SK-N-SH (cell line): ENCODE measurements around the gene TGM5. TPM values are rescaled to one million over a fixed set of nuclear protein-coding genes. Genes with fewer than 3 reads are reported as not detected.

Experiments used
- CTCF ChIA-PET: fragments of 300-600, 350-600 bp; formaldehyde crosslinking; extraction: SDS; loops from one replicate; lab custom pipeline; 2021; lab: Yijun Ruan, JAX
- POLR2A ChIA-PET: fragments of 350-600 bp; sonication (Branson Sonifier 250); formaldehyde crosslinking; extraction: SDS; loops from one replicate; lab custom pipeline; 2020; ENCODE audit warnings: antibody characterized with exemption, inconsistent platforms; lab: Yijun Ruan, JAX
- DNase-seq: peaks from one replicate; pipeline ENCODE4 v3.0.0; 2012
- H2AFZ ChIP-seq: fragments of 200-600 bp; sonication (generic); 2 replicates; pipeline ENCODE4 v1.8.1; 2016; ENCODE audit warnings: antibody characterized with exemption, mild to moderate bottlenecking, low read depth
- H3F3A ChIP-seq: fragments of 200-600 bp; sonication (generic); replicated peaks from 2 replicates; pipeline ENCODE3; 2016; ENCODE audit warnings: antibody characterized with exemption, mild to moderate bottlenecking; ENCODE audit not compliant: insufficient read depth
- H3K27ac ChIP-seq, 2 experiments: fragments of 200-500 bp in 1 of 2; fragments of 200-600 bp in 1 of 2; sonication (Bioruptor generic) in 1 of 2; sonication (generic), shearing (Covaris generic) in 1 of 2; 2 replicates each; pipeline versions ENCODE4 v1.5.1 to v1.6.1; 2014 to 2016; ENCODE audit warnings: low read depth in 2 of 2, inconsistent platforms in 1 of 2, low read length in 1 of 2, mild to moderate bottlenecking in 1 of 2, mixed read lengths in 1 of 2
- H3K27me3 ChIP-seq: fragments of 200-600 bp; sonication (generic), shearing (Covaris generic); 2 replicates; pipeline ENCODE4 v1.6.1; 2016; ENCODE audit warnings: mixed run types; ENCODE audit not compliant: insufficient read depth
- H3K36me3 ChIP-seq, 2 experiments: fragments of 200-500 bp in 1 of 2; fragments of 200-600 bp in 1 of 2; sonication (Bioruptor generic) in 1 of 2; sonication (generic) in 1 of 2; replicated peaks in 1 of 2; 2 replicates each; pipeline versions ENCODE3 to v1.5.1; 2014 to 2016; ENCODE audit warnings: low read length in 1 of 2, mild to moderate bottlenecking in 1 of 2; ENCODE audit not compliant: insufficient read depth in 2 of 2, control insufficient read depth in 1 of 2
- H3K4me1 ChIP-seq, 2 experiments: fragments of 200-500 bp in 1 of 2; fragments of 200-600 bp in 1 of 2; sonication (Bioruptor generic) in 1 of 2; sonication (generic), shearing (Covaris generic) in 1 of 2; 2 replicates each; pipeline versions ENCODE4 v1.5.1 to v1.6.1; 2014 to 2016; ENCODE audit warnings: low read depth in 1 of 2, low read length in 1 of 2, mixed run types in 1 of 2; ENCODE audit not compliant: insufficient read depth in 2 of 2, control insufficient read depth in 1 of 2
- H3K4me2 ChIP-seq: fragments of 200-600 bp; sonication (generic), shearing (Covaris generic); 2 replicates; pipeline ENCODE4 v1.6.1; 2017; ENCODE audit warnings: mixed run types
- H3K4me3 ChIP-seq, 2 experiments: fragments of 200-500 bp in 1 of 2; fragments of 200-600 bp in 1 of 2; sonication (Bioruptor generic) in 1 of 2; sonication (generic), shearing (Covaris generic) in 1 of 2; 2 replicates each; pipeline versions ENCODE4 v1.5.1 to v1.8.1; 2014 to 2016; ENCODE audit warnings: low read depth in 2 of 2, inconsistent platforms in 1 of 2, low read length in 1 of 2, mild to moderate bottlenecking in 1 of 2, mixed read lengths in 1 of 2, moderate library complexity in 1 of 2
- H3K79me2 ChIP-seq: fragments of 200-600 bp; sonication (generic); 2 replicates; pipeline ENCODE4 v1.8.1; 2017; ENCODE audit warnings: mild to moderate bottlenecking; ENCODE audit not compliant: insufficient read depth
- H3K9ac ChIP-seq: fragments of 200-600 bp; sonication (generic); 2 replicates; pipeline ENCODE4 v1.6.1; 2017; ENCODE audit warnings: mixed run types
- H3K9me2 ChIP-seq: fragments of 200-600 bp; sonication (generic); 2 replicates; pipeline ENCODE4 v1.6.1; 2017; ENCODE audit warnings: mixed run types
- H3K9me3 ChIP-seq: fragments of 200-600 bp; sonication (generic); 2 replicates; pipeline ENCODE4 v1.6.1; 2017; ENCODE audit warnings: mixed run types, mild to moderate bottlenecking, moderate library complexity
- H4K20me1 ChIP-seq: fragments of 200-600 bp; sonication (generic); 2 replicates; pipeline ENCODE4 v1.6.1; 2017; ENCODE audit warnings: mild to moderate bottlenecking, mixed run types; ENCODE audit not compliant: insufficient read depth
- CHD2 ChIP-seq: fragments of 150-350 bp; IDR thresholded peaks from 2 replicates; pipeline ENCODE4 v1.6.1; 2018; ENCODE audit warnings: low read length; ENCODE audit not compliant: partially characterized antibody
- ELF1 ChIP-seq: IDR thresholded peaks from 2 replicates; pipeline ENCODE4 v1.4.0; 2012
- EP300 ChIP-seq, 2 experiments: IDR thresholded peaks; 2 replicates each; pipeline versions ENCODE4 v1.4.0 to v1.6.1; 2012; ENCODE audit warnings: borderline replicate concordance in 1 of 2, low read depth in 1 of 2, low read length in 1 of 2
- EZH2phosphoT487 ChIP-seq: fragments of 200-600 bp; sonication (generic); IDR thresholded peaks from 2 replicates; pipeline ENCODE4 v1.6.1; 2017; ENCODE audit warnings: low read depth, mixed run types, mild to moderate bottlenecking, antibody characterized with exemption, moderate library complexity, borderline replicate concordance
- GABPA ChIP-seq: IDR thresholded peaks from 2 replicates; pipeline ENCODE4 v1.4.0; 2012; ENCODE audit warnings: low read depth, mild to moderate bottlenecking
- GATA2 ChIP-seq: sonication (generic); formaldehyde crosslinking; IDR thresholded peaks from 2 replicates; pipeline ENCODE4 v1.5.0; 2020; ENCODE audit warnings: mild to moderate bottlenecking, missing genetic modification reagents
- IRF3 ChIP-seq: fragments of 150-350 bp; IDR thresholded peaks from 2 replicates; pipeline ENCODE4 v1.6.1; 2016; ENCODE audit warnings: mild to moderate bottlenecking, low read depth, low read length
- MAX ChIP-seq: IDR thresholded peaks from 2 replicates; pipeline ENCODE4 v1.4.0; 2012; ENCODE audit warnings: low read depth
- MEF2A ChIP-seq: IDR thresholded peaks from 2 replicates; pipeline ENCODE4 v1.4.0; 2012; ENCODE audit warnings: low read depth, borderline replicate concordance
- MXI1 ChIP-seq: IDR thresholded peaks from 2 replicates; pipeline ENCODE4 v1.6.1; 2012; ENCODE audit warnings: mild to moderate bottlenecking, low read depth, low read length, improper control_type of control experiment
- PBX3 ChIP-seq: IDR thresholded peaks from 2 replicates; pipeline ENCODE4; 2012
- POLR2AphosphoS5 ChIP-seq: IDR thresholded peaks from 2 replicates; pipeline ENCODE4 v1.6.1; 2012; ENCODE audit warnings: low read depth, low read length
- RCOR1 ChIP-seq: fragments of 150-350 bp; IDR thresholded peaks from 2 replicates; pipeline ENCODE4 v1.6.1; 2017; ENCODE audit warnings: antibody characterized with exemption, low read length
- RFX5 ChIP-seq: IDR thresholded peaks from 2 replicates; pipeline ENCODE4 v1.6.1; 2012; ENCODE audit warnings: mild to moderate bottlenecking, improper control_type of control experiment, low read length
- SIN3A ChIP-seq: IDR thresholded peaks from 2 replicates; pipeline ENCODE4 v1.6.1; 2012; ENCODE audit warnings: low read depth, mild to moderate bottlenecking, low read length, moderate library complexity, borderline replicate concordance
- SMC3 ChIP-seq: IDR thresholded peaks from 2 replicates; pipeline ENCODE4 v1.6.1; 2012; ENCODE audit warnings: low read depth, low read length, improper control_type of control experiment
- TAF1 ChIP-seq: IDR thresholded peaks from 2 replicates; pipeline ENCODE4 v1.6.1; 2012; ENCODE audit warnings: low read depth, mild to moderate bottlenecking, low read length, moderate library complexity, borderline replicate concordance
- TCF12 ChIP-seq: IDR thresholded peaks from 2 replicates; pipeline ENCODE4 v1.4.0; 2012
- USF2 ChIP-seq: fragments of 150-350 bp; IDR thresholded peaks from 2 replicates; pipeline ENCODE4 v1.6.1; 2017; ENCODE audit warnings: antibody characterized with exemption, low read length, low read depth, borderline replicate concordance
- WGBS: methylation state at CpG from one replicate; pipeline ENCODE4 v1.1.6; 2017; ENCODE audit warnings: low lambda C conversion rate; 5-methylcytosine and 5-hydroxymethylcytosine counted together
- polyA plus RNA-seq, 3 experiments: library from polyadenylated mRNA; depleted of rRNA; stranded (reverse); fragments of >200 nt; gene quantifications; 2 replicates each; pipeline ENCODE4 v1.2.3, GENCODE V29; 2012
- TF ChIP-seq, protein P1 (sequence below): IDR thresholded peaks from 2 replicates; pipeline ENCODE4 v1.6.1; 2012; ENCODE audit warnings: mild to moderate bottlenecking, low read depth, low read length, moderate library complexity
- TF ChIP-seq, protein P2 (sequence below): fragments of 200-600 bp; sonication (generic); IDR thresholded peaks from 2 replicates; pipeline ENCODE4 v1.6.1; 2017; ENCODE audit warnings: antibody characterized with exemption, mild to moderate bottlenecking, moderate library complexity

Gene TGM5
- polyA plus RNA-seq, 1 of the 3 experiments (the other 2 are of a cell fraction), result not detected

DNA sequence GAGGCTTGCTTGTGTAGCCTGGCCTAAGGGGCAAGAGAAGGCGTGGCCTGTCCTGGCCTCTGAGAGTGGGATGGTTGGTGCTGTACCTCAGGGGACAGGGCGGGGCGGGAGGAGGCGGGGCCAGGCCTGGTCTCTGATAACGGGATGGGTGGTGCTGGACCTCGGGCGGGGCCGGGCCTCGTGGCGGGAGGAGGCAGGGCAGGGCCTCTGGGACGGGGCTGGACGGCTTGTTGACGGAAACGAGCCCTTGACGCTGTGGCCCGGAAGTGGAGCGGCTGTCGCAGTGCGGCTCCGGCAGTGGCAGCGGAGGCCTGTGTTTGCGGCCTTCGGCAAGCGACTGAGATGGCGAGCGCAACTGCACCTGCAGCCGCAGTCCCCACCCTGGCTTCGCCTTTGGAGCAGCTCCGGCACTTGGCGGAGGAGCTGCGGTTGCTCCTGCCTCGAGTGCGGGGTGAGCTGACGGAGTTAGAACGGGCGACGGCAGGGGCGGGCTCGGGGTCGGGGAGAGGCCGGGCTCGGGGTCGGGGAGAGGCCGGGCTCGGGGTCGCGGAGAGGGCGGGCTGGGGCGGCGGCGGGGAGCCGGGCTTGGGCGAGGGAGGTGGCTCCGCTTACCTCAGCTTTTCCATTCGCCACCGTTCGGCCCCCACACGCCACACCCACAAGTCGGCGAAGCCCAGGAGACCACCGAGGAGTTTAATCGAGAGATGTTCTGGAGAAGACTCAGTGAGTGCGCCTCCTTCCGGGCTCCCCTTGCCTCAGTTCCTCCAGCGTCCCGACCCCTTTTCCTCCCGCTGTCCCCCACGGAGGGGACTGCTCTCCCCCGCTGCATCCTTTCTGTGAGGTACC, 81.3 kb downstream of the TGM5 start, which contains the start of gene CCNDBP1:
TSS of gene CCNDBP1 (plus strand) at position 247 of the 846 bp plus-strand sequence. CDS start at position 343, 96 bp downstream.
- 6% methylated on average over 23 of the region's 69 CpGs for WGBS
- peak; percentile 97 for DNase-seq
- no peaks in the 10 kb centered on the region for H4K20me1 ChIP-seq
- H3K27me3 ChIP-seq, result no peaks in the 10 kb centered on the region
- peaks cover 21% of the 10 kb centered on the region; the same call in 1 of the 2 replicates for H3K79me2 ChIP-seq
- H3K4me1 ChIP-seq, result peaks cover 0 to 10% of the 10 kb centered on the region in 2 experiments; a peak in 3 of 4 replicates
- peak within 1 kb of the TSS; percentile 92 for H2AFZ ChIP-seq
- no peaks in the 10 kb centered on the region for H3K9me2 ChIP-seq
- POLR2A ChIA-PET, result interaction anchor here (0.6 to 0.9 kb wide), 2 partner anchors 122 to 260 kb away, joined by 3 read pairs; no protein-coding TSS in a partner anchor
- H3K27ac ChIP-seq, result peak within 1 kb of the TSS; percentile 47 to 89
- peak within 1 kb of the TSS; percentile 81 for H3K4me2 ChIP-seq
- H3F3A ChIP-seq, result peaks cover 20% of the 10 kb centered on the region
- peaks cover 16 to 23% of the 10 kb centered on the region in 2 experiments for H3K36me3 ChIP-seq
- no peaks in the 10 kb centered on the region for H3K9me3 ChIP-seq
- peak within 1 kb of the TSS; percentile 75 to 88 for H3K4me3 ChIP-seq
- H3K9ac ChIP-seq, result peak within 1 kb of the TSS; percentile 59
- CTCF ChIA-PET, result interaction anchor here (0.6 to 4.1 kb wide), 9 partner anchors 10 to 259 kb away, joined by 3 to 44 read pairs (median 5); no protein-coding TSS in a partner anchor
- TF ChIP-seq EP300 (IDR thresholded peaks at IDR 0.05; ENCODE audit: borderline replicate concordance in 1 of 2, low read depth in 1 of 2, low read length in 1 of 2) (no peak), TAF1 (no peak), EZH2phosphoT487 (no peak), RCOR1 (peak; percentile 32; the same call in 1 of the 2 replicates), SMC3 (peak; percentile 19; the same call in 1 of the 2 replicates), CHD2 (peak; percentile 62), USF2 (no peak), POLR2AphosphoS5 (peak; percentile 82), SIN3A (peak; percentile 90), TCF12 (no peak), MAX (peak; percentile 87), PBX3 (peak; percentile 21; the same call in 1 of the 2 replicates), MEF2A (no peak), IRF3 (no peak), GABPA (peak; percentile 71), ELF1 (peak; percentile 95), GATA2 (CRISPR knock-in tag) (peak; percentile 47), MXI1 (peak; percentile 92), RFX5 (peak; percentile 43; the same call in 1 of the 2 replicates)
- TF ChIP-seq, protein P1, sequence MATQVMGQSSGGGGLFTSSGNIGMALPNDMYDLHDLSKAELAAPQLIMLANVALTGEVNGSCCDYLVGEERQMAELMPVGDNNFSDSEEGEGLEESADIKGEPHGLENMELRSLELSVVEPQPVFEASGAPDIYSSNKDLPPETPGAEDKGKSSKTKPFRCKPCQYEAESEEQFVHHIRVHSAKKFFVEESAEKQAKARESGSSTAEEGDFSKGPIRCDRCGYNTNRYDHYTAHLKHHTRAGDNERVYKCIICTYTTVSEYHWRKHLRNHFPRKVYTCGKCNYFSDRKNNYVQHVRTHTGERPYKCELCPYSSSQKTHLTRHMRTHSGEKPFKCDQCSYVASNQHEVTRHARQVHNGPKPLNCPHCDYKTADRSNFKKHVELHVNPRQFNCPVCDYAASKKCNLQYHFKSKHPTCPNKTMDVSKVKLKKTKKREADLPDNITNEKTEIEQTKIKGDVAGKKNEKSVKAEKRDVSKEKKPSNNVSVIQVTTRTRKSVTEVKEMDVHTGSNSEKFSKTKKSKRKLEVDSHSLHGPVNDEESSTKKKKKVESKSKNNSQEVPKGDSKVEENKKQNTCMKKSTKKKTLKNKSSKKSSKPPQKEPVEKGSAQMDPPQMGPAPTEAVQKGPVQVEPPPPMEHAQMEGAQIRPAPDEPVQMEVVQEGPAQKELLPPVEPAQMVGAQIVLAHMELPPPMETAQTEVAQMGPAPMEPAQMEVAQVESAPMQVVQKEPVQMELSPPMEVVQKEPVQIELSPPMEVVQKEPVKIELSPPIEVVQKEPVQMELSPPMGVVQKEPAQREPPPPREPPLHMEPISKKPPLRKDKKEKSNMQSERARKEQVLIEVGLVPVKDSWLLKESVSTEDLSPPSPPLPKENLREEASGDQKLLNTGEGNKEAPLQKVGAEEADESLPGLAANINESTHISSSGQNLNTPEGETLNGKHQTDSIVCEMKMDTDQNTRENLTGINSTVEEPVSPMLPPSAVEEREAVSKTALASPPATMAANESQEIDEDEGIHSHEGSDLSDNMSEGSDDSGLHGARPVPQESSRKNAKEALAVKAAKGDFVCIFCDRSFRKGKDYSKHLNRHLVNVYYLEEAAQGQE, result no peak
- TF ChIP-seq, protein P2, sequence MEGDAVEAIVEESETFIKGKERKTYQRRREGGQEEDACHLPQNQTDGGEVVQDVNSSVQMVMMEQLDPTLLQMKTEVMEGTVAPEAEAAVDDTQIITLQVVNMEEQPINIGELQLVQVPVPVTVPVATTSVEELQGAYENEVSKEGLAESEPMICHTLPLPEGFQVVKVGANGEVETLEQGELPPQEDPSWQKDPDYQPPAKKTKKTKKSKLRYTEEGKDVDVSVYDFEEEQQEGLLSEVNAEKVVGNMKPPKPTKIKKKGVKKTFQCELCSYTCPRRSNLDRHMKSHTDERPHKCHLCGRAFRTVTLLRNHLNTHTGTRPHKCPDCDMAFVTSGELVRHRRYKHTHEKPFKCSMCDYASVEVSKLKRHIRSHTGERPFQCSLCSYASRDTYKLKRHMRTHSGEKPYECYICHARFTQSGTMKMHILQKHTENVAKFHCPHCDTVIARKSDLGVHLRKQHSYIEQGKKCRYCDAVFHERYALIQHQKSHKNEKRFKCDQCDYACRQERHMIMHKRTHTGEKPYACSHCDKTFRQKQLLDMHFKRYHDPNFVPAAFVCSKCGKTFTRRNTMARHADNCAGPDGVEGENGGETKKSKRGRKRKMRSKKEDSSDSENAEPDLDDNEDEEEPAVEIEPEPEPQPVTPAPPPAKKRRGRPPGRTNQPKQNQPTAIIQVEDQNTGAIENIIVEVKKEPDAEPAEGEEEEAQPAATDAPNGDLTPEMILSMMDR, result peak; percentile 59
